GM19397 (cell line): Measurements from ENCODE around the gene C10orf90.

Source experiments
- ATAC-seq: cut with Tn5 transposase; IDR thresholded peaks from one replicate; pipeline ENCODE4 v1.9.1; 2021; ENCODE audit warnings: mild to moderate bottlenecking, moderate library complexity; ENCODE audit not compliant: unreplicated experiment

C10orf90 gene

GRCh38 chr10:126588024-126588423 is 82.5 kb downstream of the C10orf90 start:
- no peak for ATAC-seq

DNA sequence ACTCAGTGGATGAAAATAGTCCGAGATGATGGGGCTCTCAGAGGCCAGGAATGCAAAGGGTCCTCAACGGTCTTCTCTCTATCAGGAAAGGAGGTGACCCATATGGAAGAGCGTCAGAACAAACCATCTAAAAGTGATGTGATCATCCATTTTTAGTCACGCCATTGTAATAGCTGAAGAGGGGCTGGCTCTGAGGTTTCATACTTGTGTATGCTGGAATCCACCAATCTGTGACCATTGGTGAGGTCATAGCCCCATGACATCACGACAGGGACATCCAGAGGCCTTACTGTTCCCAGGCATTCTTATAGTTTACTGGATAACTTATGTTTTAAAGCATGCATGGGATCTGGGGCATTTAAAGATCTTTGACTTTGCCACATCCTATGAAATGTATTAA is 83.6 kb downstream of the C10orf90 start:
- no peak for ATAC-seq

DNA sequence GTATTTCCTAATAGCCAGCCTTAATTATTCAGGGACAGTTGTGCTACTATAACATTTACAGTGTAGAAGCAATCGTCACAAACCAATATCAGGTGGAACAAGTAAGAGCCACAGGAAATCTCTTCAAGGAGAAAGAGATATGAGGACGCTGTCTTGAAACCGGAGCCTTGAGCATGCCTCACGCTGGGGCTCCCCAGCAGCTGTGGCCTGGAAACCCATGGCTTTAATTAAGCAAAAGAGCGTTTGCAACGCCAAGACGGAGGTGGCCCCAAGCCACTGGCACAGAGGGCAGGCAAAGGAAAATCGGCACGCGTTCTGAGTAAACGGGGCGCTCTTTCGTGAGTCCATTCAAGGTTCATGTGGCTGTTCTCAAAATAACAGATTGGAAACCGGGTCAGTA is 84.4 kb downstream of the C10orf90 start:
- no peak for ATAC-seq

GRCh38 chr10:126585249-126586017 is 85.1 kb downstream of the C10orf90 start:
- no peak for ATAC-seq

- no peak for ATAC-seq
Observed at GRCh38 chr10:126584836-126585235, 85.7 kb downstream of the C10orf90 start.

- ATAC-seq, result no peak
Observed at GRCh38 chr10:126583552-126584200, 86.8 kb downstream of the C10orf90 start.

GRCh38 chr10:126581648-126582046 is 88.8 kb downstream of the C10orf90 start:
- no peak for ATAC-seq

DNA sequence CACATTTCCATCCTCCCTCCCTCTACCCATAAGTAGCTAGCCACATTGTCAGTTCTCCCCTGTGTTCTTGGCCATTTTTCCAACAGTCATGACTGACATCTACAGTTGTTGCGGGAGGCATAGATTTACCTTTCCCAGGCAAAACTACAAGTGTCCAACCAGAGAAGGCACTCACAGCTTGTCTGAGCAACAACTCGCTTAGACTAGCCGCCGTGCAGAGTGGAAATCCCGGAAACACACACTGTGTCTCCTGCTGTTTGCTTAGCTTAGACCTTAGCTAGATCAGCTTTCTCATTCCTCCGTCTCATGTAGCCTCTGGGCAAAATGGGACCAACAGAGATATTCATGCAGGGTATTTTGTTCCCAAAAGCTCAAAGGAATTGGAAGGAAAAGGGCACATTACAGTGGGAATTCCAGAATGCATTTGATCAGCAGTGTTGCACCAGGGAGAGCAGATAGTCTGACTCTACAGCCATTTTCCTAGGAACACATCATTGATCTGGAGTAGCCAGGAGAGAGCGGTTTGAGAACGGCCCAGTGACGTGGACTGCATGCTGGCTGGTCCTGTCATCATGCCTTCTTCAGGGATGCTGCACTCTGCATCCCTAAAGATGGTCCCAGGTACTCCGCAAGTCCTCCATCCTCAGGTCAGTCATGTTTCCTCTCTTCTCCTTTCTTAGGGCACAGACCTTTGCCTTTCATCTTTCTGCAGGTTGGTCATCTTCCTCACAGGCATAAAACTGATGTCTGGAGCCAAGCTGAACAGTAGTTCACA is 89.4 kb downstream of the C10orf90 start:
- ATAC-seq, result no peak

- no peak for ATAC-seq
Observed at GRCh38 chr10:126576336-126576735, 94.2 kb downstream of the C10orf90 start.

DNA sequence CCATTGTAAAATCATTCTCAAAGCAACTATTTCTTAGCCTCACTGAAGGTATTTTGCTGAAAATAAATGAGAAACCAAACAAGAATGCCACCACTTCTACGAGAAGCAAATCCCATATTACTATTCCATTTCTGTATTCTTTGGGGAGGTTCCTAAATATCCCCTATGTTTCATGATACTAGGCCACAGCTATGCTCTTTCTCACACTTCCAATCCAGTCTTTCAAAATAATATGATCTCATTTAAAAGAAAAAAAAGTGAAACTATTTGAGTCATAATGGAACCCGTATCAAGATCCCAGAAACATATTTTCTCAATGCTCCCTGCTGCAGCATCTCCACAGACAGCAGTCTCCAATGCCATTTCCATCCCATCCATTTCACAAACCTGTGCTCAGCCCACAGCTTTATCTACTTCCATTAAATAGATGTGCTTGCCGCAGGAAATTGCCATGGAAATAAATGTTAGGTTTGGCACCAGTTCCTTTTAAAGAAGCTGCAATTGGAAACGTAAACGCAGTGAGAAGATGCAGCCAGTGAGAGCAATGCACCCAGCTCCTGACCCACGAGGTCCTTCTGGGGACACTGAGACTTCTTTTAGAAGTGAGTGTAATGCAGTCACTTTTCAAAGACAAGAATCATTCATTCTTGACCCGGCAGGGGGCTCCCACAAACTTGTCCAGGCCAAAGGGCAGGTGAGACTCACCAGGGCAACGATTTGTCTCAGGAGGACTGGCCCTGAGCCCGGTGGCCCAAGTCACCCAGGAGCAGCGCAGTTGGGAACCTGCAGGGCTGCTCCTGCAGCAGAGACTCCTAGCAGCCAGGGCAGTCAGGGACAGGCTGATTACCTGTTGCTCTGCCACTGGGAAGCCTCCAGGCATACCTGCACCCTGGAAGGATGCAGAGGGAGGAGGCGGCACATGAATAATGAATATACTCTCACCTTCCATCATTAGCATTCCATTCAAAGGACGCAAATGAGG is 99.6 kb downstream of the C10orf90 start:
- no peak for ATAC-seq

DNA sequence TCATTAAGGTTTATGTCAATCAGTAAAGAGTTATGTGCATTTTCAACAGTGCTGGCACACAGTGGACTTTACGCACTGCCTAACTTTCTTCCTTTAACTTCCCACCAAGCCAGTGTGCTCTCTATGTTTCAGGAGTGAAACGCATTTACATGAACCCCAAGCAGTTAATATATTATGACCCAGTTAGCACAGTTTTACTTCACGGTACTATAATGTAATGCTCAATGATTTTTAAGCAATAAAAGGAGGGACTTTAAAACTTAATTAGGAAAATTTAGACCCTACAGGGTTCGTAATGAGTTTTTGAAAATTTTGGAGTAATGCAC is 100.3 kb downstream of the C10orf90 start:
- ATAC-seq, result no peak

DNA sequence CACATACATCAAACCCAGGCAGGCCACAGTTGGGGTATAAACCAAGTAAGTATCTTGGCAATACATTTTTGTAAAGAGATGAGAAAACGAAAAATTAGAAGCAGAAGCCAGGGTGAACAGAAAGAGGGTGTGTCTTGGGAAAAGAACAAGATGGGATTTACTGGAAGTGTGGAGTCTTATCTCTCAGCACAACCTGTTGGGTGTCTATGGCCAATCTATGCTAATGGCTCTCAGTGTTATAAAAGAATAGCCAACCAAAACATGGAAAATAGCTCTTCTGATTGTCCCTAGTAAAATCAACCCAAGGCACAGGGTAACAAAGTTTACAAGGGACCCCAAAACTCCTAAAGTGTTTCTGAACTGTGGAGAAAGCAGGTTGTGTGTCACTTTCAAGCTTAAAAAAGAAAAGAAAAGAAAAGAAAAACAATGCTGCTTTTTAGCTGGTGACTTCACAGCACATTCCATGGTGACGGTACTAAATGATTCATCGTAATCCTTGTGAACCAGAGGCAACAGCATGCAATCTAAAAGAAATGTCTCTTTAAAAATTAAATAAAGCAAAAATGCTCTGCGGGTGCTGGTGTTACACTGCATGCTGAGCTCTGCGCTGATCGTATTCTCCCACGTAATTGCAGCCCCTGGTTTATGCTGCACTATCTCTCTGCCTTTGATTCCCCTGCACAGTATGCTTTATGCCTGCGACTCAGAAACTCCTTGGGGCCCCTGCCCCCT is 100.8 kb downstream of the C10orf90 start:
- no peak for ATAC-seq

GRCh38 chr10:126568809-126569385 is 101.6 kb downstream of the C10orf90 start:
- no peak for ATAC-seq

- no peak for ATAC-seq
Observed at GRCh38 chr10:126565871-126566270, 104.6 kb downstream of the C10orf90 start.

DNA sequence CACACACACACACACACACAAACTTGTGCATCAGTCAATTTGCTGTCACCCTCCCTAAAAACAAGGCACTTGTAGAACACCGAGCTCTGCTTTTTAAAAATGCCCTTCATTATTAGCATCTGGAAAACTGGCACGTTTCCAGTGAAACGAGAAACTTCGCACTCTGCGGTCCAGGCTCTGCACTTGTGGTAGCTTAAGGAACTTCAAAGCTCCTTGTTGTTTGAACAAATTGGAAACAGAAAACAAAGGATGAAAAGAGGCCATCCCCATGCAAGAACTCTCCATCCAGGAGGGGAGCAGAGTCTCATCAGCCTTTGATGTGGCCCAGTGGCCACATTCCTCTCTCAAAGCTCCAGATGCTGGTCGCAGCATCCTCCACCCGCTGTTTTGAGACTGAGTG is 105.1 kb downstream of the C10orf90 start:
- no peak for ATAC-seq

DNA sequence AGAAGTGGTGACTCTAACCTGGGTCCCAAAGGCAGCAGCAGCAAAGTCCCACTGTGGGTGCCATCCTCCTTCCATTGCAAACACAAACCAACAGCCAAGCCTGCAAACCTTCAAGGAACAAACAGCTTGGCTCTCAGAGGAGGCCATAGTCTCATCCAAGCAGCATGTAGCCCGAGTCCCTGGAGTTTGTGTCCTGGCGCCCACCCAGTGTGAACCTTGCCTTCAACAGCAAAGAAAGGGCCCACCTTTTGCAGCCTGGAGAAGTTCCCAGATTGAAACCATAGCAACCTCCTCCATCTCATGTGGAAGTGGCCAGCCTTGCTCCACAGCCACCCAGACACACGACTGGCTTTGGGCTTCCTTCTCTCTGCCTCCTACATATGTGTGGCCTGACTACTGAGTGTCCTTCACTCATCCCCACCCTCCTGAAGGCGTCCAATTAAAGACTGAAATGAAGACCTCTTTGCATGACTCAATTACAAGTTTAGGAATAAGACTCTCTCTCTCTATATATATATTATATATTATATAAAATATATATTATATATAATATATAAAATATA is 106.1 kb downstream of the C10orf90 start:
- no peak for ATAC-seq

DNA sequence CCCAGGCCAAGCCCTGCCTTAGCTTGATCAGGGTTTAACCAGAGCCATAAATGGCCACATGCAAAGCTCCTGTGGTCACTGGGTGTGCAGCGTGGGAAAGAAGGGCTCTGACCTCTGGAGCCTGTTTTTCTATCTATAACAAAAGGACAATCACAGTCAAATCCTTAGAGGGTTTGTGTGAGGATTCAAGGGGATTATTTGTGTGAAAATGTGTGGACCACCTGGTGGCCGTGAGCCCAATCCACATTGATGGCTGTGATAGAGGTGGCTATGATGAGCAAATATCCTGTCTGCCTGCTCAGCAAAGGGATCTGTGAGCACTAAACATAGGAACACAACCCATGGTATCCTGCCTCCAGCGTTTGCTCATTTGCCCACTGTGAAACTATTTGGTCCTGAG is 107.1 kb downstream of the C10orf90 start:
- no peak for ATAC-seq

DNA sequence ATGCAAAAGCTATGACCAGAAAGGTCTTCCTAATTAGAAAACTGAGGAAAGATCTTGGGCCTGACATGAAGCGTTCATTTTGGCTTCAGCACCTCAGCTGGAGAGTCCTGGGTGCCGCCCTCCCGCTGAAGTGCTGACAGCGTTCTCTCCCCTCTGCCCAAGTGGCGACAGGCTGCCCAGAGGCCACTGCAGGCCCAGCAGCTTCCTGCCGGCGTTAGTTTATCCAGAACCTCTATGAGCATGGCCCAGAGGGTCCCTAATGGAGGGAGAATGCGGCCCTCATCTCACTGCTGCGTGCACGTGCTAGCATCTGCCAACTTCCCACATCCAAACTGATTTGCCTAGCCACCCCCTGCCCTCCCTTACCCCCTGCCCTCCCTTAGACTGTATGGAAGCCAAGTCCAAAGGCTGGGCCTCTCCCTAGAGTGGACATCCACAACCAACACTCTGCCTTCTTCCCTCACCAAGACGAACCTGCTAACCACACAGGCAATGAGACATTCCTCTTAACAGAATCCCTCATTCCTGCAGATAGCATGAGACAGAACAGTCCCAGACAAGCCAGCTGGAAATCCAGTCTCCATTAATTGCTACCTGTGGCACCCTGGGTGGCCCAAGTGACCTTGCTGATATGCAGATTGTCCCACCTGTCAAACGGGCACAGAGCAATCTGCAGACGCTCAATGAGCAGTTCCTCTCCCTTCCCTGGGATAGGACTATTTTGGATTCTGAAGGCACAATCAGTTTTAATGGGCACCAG is 108.4 kb downstream of the C10orf90 start:
- no peak for ATAC-seq
